GM19372 (cell line): Measurements from ENCODE around the gene GLS.
"Not testable (repeated sequence)": the region's sequence is repeated elsewhere in the genome, so short reads cannot be mapped to it uniquely, and the experiment has no call there.

ENCODE experiments used
- ATAC-seq: cut with Tn5 transposase; IDR thresholded peaks from one replicate; pipeline ENCODE4 v1.9.1; 2021; ENCODE audit warnings: mild to moderate bottlenecking, low read depth, moderate library complexity; ENCODE audit not compliant: unreplicated experiment

GLS gene

GRCh38 chr2:190922376-190922775 lies 41.8 kb downstream of the GLS start:
- no peak for ATAC-seq

GRCh38 chr2:190927301-190927700 lies 46.7 kb downstream of the GLS start:
- no peak for ATAC-seq

- ATAC-seq, result no peak
Measured at GRCh38 chr2:190929919-190930318, 49.3 kb downstream of the GLS start.

GRCh38 chr2:190930411-190930810 lies 49.8 kb downstream of the GLS start:
- no peak for ATAC-seq

GRCh38 chr2:190932514-190932913 lies 51.9 kb downstream of the GLS start:
- ATAC-seq, result no peak

- ATAC-seq, result no peak
Measured at GRCh38 chr2:190933361-190933760, 52.7 kb downstream of the GLS start.

GRCh38 chr2:190935054-190935453 lies 54.4 kb downstream of the GLS start:
- no peak for ATAC-seq

GRCh38 chr2:190938771-190939335 lies 58.2 kb downstream of the GLS start:
- ATAC-seq, result no peak

- no peak for ATAC-seq
Measured at GRCh38 chr2:190940454-190940853, 59.8 kb downstream of the GLS start.

GRCh38 chr2:190941571-190941970 lies 61.0 kb downstream of the GLS start:
- ATAC-seq, result no peak

- ATAC-seq, result no peak
Measured at GRCh38 chr2:190942697-190943096, 62.1 kb downstream of the GLS start.

- no peak for ATAC-seq
Measured at GRCh38 chr2:190943706-190944105, 63.1 kb downstream of the GLS start.

GRCh38 chr2:190947141-190947540 lies 66.5 kb downstream of the GLS start:
- ATAC-seq, result no peak

GRCh38 chr2:190947711-190948251 lies 67.2 kb downstream of the GLS start:
- ATAC-seq, result no peak

- no peak for ATAC-seq
Measured at GRCh38 chr2:190948671-190949070, 68.0 kb downstream of the GLS start.

GRCh38 chr2:190950566-190950991 lies 70.0 kb downstream of the GLS start:
- ATAC-seq, result no peak

- no peak for ATAC-seq
Measured at GRCh38 chr2:190953257-190953656, 72.6 kb downstream of the GLS start.

GRCh38 chr2:190959911-190960788 lies 79.5 kb downstream of the GLS start:
- no peak for ATAC-seq

- not testable (repeated sequence) for ATAC-seq
Measured at GRCh38 chr2:190961117-190961516, 80.5 kb downstream of the GLS start.

GRCh38 chr2:190961918-190962487 lies 81.4 kb downstream of the GLS start:
- ATAC-seq, result no peak

- ATAC-seq, result no peak
Measured at GRCh38 chr2:190963088-190963487, 82.5 kb downstream of the GLS start.
